Stimulated activated memory B cell treated with anti-CD40 and anti-IgM and Interleukin-4, amounts not matched to agents 10 μg/mL and 1 μg/mL and 100 μg/mL, for 72 hours (primary cell): ENCODE data around the gene NCOA1.
"Not testable (repeated sequence)": the region's sequence is repeated elsewhere in the genome, so short reads cannot be mapped to it uniquely, and the experiment has no call there.

Experiments used
- ATAC-seq: fragments of 150-1000 bp; cut with Tn5 transposase; 2 replicates; pipeline ENCODE4 v1.10.0; 2021
- H3K27ac Mint-ChIP-seq: one replicate; pipeline ENCODE4 v1.8.0; 2022; ENCODE audit warnings: mild to moderate bottlenecking, mixed read lengths
- H3K27me3 Mint-ChIP-seq: one replicate; pipeline ENCODE4 v1.8.0; 2022; ENCODE audit warnings: mixed read lengths
- H3K36me3 Mint-ChIP-seq: one replicate; pipeline ENCODE4 v1.8.0; 2022; ENCODE audit warnings: mixed read lengths
- H3K4me1 Mint-ChIP-seq: one replicate; pipeline ENCODE4 v1.8.0; 2022; ENCODE audit warnings: mixed read lengths
- H3K4me3 Mint-ChIP-seq: one replicate; pipeline ENCODE4 v1.8.0; 2022; ENCODE audit warnings: mild to moderate bottlenecking, moderate library complexity, mixed read lengths
- H3K9me3 Mint-ChIP-seq: one replicate; pipeline ENCODE4 v1.8.0; 2022; ENCODE audit warnings: mixed read lengths

The NCOA1 gene

DNA sequence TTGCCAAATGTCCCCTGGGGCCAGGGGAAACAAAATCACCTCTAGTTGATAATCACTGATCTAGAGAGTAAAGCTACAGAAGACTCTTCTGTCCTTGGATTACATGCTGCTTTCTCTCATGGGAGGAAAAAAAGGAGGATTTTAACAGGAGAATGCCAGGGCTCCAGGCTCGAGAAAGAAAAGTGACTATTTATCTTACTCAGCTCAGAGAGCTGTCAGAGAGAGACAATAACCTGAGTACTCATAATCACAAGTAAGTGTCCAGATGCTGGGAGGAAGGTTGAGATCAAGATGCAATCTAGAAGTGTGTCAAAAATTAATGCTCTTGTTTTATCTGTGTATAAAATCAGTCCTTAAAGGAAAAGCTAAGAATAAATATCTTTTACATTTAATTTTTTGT lies 168.8 kb downstream of the NCOA1 start:
- Mint-ChIP-seq H3K4me3 (no peak overlapping the region), H3K4me1 (peaks cover 18% of the 10 kb centered on the region), H3K9me3 (peaks cover 3% of the 10 kb centered on the region), H3K27me3 (no peaks in the 10 kb centered on the region), H3K36me3 (peaks cover 23% of the 10 kb centered on the region), H3K27ac (no peak overlapping the region)
- ATAC-seq = no peak

DNA sequence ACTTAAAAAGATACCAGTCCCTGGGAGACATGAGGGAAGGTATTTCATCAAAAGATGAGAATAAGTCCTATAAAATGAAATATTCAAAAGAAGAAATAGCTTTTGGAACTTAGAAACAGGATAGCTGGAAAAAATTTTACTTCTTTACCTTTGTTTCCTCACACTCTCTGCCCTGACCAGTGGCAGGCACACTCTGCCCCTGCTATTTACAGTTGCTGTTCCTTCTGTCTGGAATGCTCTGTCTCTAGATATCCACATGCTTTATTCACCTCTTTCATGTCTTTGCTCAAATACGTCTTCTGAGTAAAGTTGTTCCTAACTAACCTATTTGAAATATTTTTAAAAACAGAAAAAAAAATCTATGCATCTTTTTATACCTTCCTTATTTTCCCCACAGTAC lies 176.5 kb downstream of the NCOA1 start:
- no peak overlapping the region for H3K27ac Mint-ChIP-seq
- ATAC-seq = no peak

DNA sequence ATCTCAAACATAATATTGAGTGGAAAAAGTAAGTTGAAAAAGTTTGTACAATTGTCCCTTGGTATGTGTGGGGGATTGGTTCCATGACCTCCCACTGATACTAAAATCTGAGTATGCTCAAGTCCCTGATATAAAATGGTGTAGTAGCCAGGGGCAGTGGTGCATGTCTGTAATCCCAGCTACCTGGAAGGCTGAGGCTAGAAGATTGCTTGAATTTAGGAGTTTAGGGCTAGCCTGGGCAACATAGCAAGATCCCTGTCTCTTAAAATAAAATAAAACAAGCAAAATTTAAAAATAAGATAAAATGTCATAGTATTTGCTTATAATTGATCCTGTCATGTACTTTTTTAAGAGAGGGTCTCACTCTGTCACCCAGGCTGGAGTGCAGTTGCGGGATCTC lies 180.2 kb downstream of the NCOA1 start:
- Mint-ChIP-seq H3K4me1 (no peaks in the 10 kb centered on the region), H3K4me3 (no peak overlapping the region), H3K27ac (no peak overlapping the region), H3K9me3 (no peaks in the 10 kb centered on the region), H3K36me3 (peaks cover 45% of the 10 kb centered on the region), H3K27me3 (no peaks in the 10 kb centered on the region)
- no peak for ATAC-seq

More for the DNA sequence above, 176.5 kb downstream of the NCOA1 start:
- no peak overlapping the region for H3K4me3 Mint-ChIP-seq
- no peaks in the 10 kb centered on the region for H3K27me3 Mint-ChIP-seq
- no peaks in the 10 kb centered on the region for H3K9me3 Mint-ChIP-seq
- H3K4me1 Mint-ChIP-seq = no peaks in the 10 kb centered on the region
- H3K36me3 Mint-ChIP-seq = peaks cover 31% of the 10 kb centered on the region

DNA sequence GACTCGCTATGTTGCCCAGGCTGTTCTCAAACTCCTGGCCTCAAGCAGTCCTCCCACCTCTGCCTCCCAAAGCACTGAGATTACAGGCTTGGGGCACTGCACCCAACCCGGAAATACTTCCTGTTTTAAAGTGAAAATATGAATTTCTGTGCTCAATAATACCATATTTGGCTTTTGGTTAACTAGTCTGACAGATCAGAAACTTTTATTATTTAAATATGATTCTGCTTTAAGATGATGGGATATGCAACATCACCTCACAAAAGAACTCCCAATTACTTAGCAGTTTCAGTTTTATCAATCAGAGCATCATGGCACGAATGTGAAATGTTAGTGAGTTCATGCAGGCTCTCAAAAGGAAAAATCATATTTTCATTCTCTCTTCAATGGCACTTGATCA lies 181.5 kb downstream of the NCOA1 start:
- Mint-ChIP-seq H3K4me3 (no peak overlapping the region), H3K9me3 (no peaks in the 10 kb centered on the region), H3K36me3 (peaks cover 54% of the 10 kb centered on the region), H3K27me3 (no peaks in the 10 kb centered on the region), H3K4me1 (no peaks in the 10 kb centered on the region), H3K27ac (no peak overlapping the region)
- ATAC-seq = no peak

DNA sequence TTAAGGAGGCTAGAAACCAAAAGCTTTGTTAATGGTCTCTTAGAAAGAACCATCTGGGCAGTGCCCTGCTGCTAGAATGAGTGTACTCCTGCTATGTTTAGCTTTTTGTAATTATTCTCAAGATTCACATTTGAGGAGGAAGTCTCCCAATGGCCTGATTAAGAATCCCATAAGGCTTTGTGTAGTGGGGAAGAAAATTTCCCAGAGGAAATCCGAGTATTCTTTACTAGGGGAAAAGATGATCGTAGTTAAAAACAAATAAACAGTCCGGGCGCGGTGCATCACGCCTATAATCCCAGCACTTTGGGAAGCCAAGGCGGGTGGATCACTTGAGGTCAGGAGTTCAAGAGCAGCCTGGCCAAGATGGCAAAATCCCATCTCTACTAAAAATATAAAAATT lies 184.3 kb downstream of the NCOA1 start:
- H3K4me1 Mint-ChIP-seq = no peaks in the 10 kb centered on the region
- no peak overlapping the region for H3K27ac Mint-ChIP-seq
- H3K9me3 Mint-ChIP-seq = peaks cover 3% of the 10 kb centered on the region
- H3K4me3 Mint-ChIP-seq = no peak overlapping the region
- H3K27me3 Mint-ChIP-seq = no peaks in the 10 kb centered on the region
- peaks cover 54% of the 10 kb centered on the region for H3K36me3 Mint-ChIP-seq
- ATAC-seq = no peak

DNA sequence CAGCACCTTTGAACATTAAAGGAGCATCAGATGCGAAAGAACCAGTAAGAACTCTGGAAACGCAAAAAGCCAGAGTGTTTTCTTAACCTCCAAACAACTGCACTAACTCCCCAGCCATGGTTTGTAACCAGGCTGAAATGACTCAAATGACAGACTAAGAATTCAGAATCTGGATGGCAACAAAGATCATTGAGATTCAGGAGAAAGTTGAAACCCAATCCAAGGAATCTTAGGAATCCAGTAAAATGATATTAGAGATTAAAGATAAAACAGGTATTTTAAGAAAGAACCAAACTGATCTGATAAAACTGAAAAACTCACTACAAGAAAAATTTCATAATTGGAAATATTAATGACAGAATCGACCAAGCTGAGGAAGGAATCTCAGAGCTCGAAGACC lies 185.4 kb downstream of the NCOA1 start:
- no peaks in the 10 kb centered on the region for H3K27me3 Mint-ChIP-seq
- H3K9me3 Mint-ChIP-seq = peaks cover 3% of the 10 kb centered on the region
- no peak overlapping the region for H3K4me3 Mint-ChIP-seq
- ATAC-seq = no peak
- no peaks in the 10 kb centered on the region for H3K4me1 Mint-ChIP-seq
- peaks cover 52% of the 10 kb centered on the region for H3K36me3 Mint-ChIP-seq
- no peak overlapping the region for H3K27ac Mint-ChIP-seq

DNA sequence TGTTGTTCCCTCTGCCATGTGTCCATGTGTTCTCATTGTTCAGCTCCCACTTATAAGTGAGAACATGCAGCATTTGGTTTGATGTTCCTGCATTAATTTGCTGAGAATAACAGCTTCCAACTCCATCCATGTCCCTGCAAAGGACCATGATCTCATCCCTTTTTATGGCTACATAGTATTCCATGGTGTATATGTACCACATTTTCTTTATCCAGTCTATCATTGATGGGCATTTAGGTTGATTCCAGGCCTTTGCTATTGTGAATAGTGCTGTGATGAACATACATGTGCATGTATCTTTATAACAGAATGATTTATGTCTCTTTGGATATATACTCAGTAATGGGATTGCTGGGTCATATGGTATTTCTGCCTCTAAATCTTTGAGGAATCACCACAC lies 187.0 kb downstream of the NCOA1 start:
- H3K27ac Mint-ChIP-seq, H3K27me3 Mint-ChIP-seq, H3K4me3 Mint-ChIP-seq, H3K9me3 Mint-ChIP-seq, ATAC-seq, H3K4me1 Mint-ChIP-seq: not testable (repeated sequence)
- peaks cover 58% of the 10 kb centered on the region for H3K36me3 Mint-ChIP-seq

DNA sequence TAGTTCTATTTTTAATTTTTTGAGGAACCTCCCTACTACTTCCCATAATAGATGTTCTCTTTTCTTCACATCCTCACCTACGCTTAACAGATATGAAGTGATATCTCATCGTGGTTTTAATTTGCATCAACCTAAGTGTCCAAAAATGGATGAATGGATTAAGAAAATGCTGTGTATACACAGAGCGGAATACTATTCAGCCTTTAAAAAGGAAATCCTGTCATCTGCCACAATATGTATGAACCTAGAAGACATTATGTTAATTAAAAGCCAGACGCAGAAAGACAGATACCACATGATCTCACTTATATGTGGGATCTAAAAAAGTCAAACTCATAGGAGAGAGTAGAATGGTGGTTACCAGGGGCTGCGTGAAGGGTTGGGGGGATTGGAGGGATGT lies 189.1 kb downstream of the NCOA1 start:
- no peaks in the 10 kb centered on the region for H3K27me3 Mint-ChIP-seq

DNA sequence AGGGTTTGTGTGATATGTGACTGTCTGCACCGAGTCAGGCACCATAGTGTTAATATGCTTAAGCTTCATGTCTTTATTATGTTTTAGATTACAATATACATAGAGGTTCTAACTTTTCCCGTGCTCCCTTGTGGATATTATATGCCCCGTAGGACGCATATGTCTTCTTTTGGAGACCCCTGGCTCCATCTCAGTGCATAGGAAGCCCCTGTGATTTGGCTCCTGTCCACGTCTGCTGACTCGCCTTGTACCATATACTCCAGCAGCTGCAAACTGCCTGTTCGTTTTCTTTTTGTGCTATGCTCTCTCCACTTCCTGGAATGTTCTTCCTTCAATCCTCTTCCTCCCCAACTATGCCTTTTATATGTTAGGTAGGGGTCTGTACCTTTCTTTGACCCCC lies 191.2 kb downstream of the NCOA1 start:
- peaks cover 6% of the 10 kb centered on the region for H3K9me3 Mint-ChIP-seq
- H3K27me3 Mint-ChIP-seq = no peaks in the 10 kb centered on the region
- no peak overlapping the region for H3K27ac Mint-ChIP-seq
- ATAC-seq = no peak
- H3K4me1 Mint-ChIP-seq = no peaks in the 10 kb centered on the region
- no peak overlapping the region for H3K4me3 Mint-ChIP-seq
- peaks cover 46% of the 10 kb centered on the region for H3K36me3 Mint-ChIP-seq

More for the DNA sequence above, 189.1 kb downstream of the NCOA1 start:
- Mint-ChIP-seq H3K36me3 (peaks cover 51% of the 10 kb centered on the region), H3K4me3 (no peak overlapping the region), H3K27ac (no peak overlapping the region), H3K4me1 (no peaks in the 10 kb centered on the region), H3K9me3 (peaks cover 3% of the 10 kb centered on the region)
- ATAC-seq = no peak

DNA sequence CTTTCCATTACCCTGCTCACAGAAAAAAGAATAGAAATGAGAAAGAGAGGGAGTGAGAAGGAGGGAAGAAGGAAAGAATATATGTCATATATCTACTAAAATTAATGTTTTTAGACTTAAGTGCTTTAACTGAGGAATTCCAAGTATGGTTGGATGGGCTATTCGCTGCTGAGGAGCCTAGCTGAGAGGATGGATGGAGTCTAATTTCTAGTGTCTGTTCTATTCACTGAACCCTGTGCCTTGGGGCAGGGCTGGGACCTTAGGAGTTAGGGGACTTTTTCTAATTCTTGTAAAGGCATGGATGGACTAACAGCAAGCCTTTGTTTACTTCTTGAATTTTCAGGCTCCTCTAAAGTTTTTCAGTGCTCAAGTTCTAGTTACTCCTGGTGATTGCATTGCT lies 192.4 kb downstream of the NCOA1 start:
- no peaks in the 10 kb centered on the region for H3K4me1 Mint-ChIP-seq
- H3K27me3 Mint-ChIP-seq = no peaks in the 10 kb centered on the region
- H3K27ac Mint-ChIP-seq = no peak overlapping the region
- peaks cover 4% of the 10 kb centered on the region for H3K9me3 Mint-ChIP-seq
- peaks cover 46% of the 10 kb centered on the region for H3K36me3 Mint-ChIP-seq
- ATAC-seq = no peak
- H3K4me3 Mint-ChIP-seq = no peak overlapping the region

DNA sequence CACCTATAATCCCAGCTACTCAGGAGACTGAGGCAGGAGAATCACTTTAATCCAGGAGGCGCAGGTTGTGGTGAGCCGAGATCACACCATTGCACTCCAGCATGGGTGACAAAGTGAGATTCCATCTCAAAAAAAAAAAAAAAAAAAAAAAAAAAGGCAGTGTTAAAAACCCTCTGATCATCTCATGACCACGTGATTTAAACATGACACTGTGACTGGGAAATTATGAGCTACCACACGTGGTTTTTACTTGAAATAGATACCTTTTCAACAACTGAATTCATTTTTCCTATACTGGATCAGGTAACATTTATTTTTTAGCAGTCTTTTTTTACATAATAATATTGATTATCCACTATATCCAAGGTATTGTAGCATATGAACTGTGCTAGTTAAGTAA lies 199.5 kb downstream of the NCOA1 start:
- Mint-ChIP-seq H3K27me3 (no peaks in the 10 kb centered on the region), H3K36me3 (peaks cover 60% of the 10 kb centered on the region), H3K4me3 (no peak overlapping the region), H3K4me1 (no peaks in the 10 kb centered on the region), H3K27ac (no peak overlapping the region), H3K9me3 (peaks cover 4% of the 10 kb centered on the region)
- ATAC-seq = no peak

DNA sequence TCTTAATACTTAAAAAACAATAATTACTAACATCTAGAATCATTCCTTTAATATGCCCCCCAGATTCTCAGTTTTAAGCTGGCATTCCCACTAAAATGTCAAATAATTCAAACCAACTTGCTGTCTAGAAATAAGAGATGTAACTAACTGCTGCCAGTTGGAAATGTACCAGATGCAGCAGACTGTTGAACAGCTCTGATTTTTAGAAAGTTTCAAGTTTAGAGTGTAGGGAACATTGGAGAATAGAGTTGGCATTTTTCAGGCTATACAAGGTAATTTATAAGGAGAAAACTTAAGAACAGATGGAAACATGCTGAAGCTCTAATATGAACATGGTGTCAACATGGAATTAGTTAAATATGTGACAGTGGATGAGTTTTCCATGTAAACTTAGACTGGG lies 200.8 kb downstream of the NCOA1 start:
- Mint-ChIP-seq H3K27me3 (no peaks in the 10 kb centered on the region), H3K4me3 (no peak overlapping the region), H3K4me1 (no peaks in the 10 kb centered on the region), H3K36me3 (peaks cover 65% of the 10 kb centered on the region), H3K27ac (no peak overlapping the region), H3K9me3 (peaks cover 4% of the 10 kb centered on the region)
- no peak for ATAC-seq

DNA sequence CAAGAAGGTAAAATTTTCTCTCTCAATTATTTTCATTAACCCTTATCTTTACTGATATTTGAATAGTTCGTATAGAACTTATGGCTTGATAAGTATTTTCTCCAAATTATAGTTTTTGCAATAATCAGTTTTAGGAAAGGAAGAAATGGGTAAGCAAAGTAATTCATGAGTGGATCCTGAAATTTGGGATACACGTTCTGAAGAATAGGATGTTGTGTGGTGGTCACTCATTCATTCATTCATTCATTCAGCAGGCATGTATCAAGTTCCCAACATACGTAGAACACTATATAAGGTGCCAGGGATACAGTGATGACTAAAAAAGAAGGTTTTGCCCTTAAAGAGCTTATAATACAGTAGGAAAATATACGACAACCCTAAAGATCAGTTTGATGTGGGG lies 206.7 kb downstream of the NCOA1 start:
- Mint-ChIP-seq H3K4me3 (no peak overlapping the region), H3K27ac (no peak overlapping the region), H3K36me3 (peaks cover 36% of the 10 kb centered on the region), H3K9me3 (no peaks in the 10 kb centered on the region), H3K4me1 (no peaks in the 10 kb centered on the region), H3K27me3 (no peaks in the 10 kb centered on the region)
- ATAC-seq = no peak

DNA sequence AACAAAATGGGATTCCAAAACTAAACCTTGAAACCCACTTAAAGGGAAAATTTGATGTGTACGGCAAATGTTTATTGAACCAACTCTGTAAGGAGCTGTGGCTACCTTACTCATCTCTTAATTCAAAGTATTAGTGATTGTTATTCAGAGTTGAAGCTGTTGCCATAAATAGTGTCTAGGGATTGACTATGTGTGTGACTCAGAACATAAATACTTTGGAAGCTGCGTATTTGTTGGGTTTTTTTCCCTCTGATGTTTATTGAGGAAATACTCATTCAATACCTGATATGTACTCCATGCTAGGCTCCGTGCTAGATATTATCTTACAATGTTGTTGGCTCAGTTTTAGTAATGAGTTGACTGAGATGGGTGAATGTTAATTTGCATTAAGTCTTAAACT lies 211.7 kb downstream of the NCOA1 start:
- Mint-ChIP-seq H3K36me3 (peaks cover 26% of the 10 kb centered on the region), H3K27ac (no peak overlapping the region), H3K27me3 (no peaks in the 10 kb centered on the region), H3K4me3 (no peak overlapping the region), H3K9me3 (no peaks in the 10 kb centered on the region), H3K4me1 (no peaks in the 10 kb centered on the region)
- no peak for ATAC-seq

DNA sequence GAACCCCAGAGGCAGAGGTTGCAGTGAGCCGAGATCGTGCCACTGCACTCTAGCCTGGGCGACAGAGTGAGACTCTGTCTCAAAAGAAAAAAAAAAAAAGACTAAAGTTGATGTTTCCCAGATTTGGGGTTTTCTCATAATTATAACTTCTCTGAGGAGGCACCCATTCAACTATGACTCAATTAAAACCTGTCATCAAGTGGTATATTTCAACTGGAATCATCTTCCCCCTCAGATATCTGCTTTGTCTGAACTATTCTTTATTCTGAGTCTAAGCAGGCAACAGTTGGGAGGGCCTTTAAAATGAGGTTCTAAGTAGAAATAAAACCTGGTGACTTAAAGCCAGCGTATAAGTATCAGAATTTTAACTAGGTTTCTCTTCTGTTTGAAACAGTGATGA lies 213.6 kb downstream of the NCOA1 start:
- H3K4me1 Mint-ChIP-seq = no peaks in the 10 kb centered on the region
- no peaks in the 10 kb centered on the region for H3K27me3 Mint-ChIP-seq
- H3K36me3 Mint-ChIP-seq = peaks cover 32% of the 10 kb centered on the region
- ATAC-seq = no peak
- no peaks in the 10 kb centered on the region for H3K9me3 Mint-ChIP-seq
- no peak overlapping the region for H3K4me3 Mint-ChIP-seq
- H3K27ac Mint-ChIP-seq = no peak overlapping the region

DNA sequence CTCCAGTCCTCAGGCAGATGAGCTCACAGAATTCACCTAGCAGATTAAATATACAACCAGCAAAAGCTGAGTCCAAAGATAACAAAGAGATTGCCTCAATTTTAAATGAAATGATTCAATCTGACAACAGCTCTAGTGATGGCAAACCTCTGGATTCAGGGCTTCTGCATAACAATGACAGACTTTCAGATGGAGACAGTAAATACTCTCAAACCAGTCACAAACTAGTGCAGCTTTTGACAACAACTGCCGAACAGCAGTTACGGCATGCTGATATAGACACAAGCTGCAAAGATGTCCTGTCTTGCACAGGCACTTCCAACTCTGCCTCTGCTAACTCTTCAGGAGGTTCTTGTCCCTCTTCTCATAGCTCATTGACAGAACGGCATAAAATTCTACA lies 216.1 kb downstream of the NCOA1 start:
- Mint-ChIP-seq H3K27ac (no peak overlapping the region), H3K4me1 (no peaks in the 10 kb centered on the region), H3K9me3 (no peaks in the 10 kb centered on the region), H3K27me3 (no peaks in the 10 kb centered on the region), H3K36me3 (peaks cover 43% of the 10 kb centered on the region), H3K4me3 (no peak overlapping the region)
- ATAC-seq = no peak

DNA sequence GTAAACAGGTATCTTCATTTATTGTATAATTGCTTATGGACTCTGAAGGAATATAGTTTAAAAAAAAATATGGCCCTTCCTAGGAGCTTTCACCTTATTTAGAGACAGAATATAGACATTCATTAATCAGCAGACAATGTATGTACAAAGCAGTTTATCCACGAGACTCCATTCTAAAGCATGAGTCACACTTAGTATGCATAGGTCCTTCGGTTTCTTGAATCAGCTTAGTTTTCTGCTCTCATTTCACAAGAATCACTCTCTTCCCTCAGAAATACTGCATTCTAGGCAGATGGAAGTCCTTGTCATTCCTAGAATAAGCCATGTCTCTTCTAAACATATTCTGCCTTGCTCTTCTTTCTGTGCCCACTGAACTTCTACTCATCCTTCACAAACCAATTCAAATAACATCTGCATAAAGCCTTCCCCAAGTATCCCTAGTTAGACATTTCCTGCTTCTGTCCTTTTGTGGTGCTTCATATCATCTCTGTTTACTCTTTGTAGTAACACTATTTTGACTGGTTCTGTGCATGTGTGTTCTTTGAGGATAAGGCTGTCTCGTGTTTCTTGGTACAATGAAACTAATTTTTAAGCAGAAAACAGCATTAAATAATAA lies 217.6 kb downstream of the NCOA1 start:
- ATAC-seq = no peak
- no peak overlapping the region for H3K27ac Mint-ChIP-seq
- H3K4me1 Mint-ChIP-seq = no peaks in the 10 kb centered on the region

More for the DNA sequence above, 217.6 kb downstream of the NCOA1 start:
- no peaks in the 10 kb centered on the region for H3K27me3 Mint-ChIP-seq
- H3K36me3 Mint-ChIP-seq = peaks cover 57% of the 10 kb centered on the region
- no peak overlapping the region for H3K4me3 Mint-ChIP-seq
- H3K9me3 Mint-ChIP-seq = no peaks in the 10 kb centered on the region
